ENCODE data around the gene DHPS.
"Not testable (repeated sequence)": the region's sequence is repeated elsewhere in the genome, so short reads cannot be mapped to it uniquely, and the experiment has no call there.

Gene DHPS

DNA sequence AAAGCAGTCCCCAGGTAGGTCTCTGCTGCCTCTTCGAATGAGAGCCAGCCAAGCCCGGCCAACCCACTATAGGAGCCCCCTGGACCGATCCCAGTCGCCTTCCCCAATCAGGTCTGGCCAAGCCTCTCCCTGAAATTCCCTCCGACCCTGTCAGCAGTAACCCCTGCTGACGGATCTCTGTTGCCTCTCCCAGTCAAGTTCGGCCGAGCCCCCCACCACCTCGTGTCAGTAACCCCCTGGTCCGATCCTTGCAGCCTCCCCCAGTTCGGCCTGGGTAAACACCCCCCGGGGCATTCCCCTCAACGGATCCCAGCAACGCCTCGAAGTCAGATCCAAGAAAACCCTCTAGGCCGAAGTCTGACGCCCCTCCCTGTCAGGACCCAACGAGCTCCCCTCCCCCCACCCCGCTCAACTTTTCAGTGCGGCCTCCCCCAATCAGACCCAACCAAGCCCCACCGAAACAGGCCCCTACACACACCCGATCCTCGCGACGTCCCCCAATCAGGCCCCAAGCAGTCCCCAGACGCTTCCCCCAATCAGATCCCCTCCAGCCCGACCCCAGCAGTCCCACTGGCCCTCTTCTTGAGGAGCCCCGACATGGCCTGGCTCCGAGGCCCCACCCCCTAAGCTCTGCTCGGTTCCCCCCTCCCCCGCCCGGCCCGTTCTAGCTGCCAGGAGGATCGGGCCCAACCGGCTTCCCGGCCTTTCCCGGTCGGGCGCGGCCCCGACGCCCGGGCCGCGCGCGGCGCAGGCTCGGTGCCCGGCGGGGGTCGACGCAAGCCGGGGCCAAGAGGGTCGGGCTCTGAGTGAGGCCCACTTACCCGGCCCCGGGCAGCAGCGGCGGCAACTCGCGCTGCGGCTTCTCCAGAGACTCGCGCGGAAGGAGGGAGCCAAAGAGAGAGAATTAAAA, 40.2 kb upstream of the DHPS start:
- peak overlapping the region; percentile 84 for H3K4me3 ChIP-seq (ENCODE audit: low read depth, low read length)
- H3K9ac ChIP-seq (ENCODE audit: low read length): peak overlapping the region; percentile 92
- no peaks in the 10 kb centered on the region for H3K9me3 ChIP-seq (ENCODE audit: control insufficient read depth, insufficient read depth, low read depth, low read length)
- no peaks in the 10 kb centered on the region for H3K27me3 ChIP-seq (ENCODE audit: control insufficient read depth, insufficient read depth, low read length)
- H3K36me3 ChIP-seq (ENCODE audit: control insufficient read depth, insufficient read depth, low read length): peaks cover 22% of the 10 kb centered on the region
- peaks cover 8% of the 10 kb centered on the region; the same call in 1 of the 2 replicates for H3K4me1 ChIP-seq (ENCODE audit: control insufficient read depth, insufficient read depth, low read length)
- peak overlapping the region; percentile 32; the same call in 1 of the 2 replicates for H3K27ac ChIP-seq (ENCODE audit: low read depth, low read length)

DNA sequence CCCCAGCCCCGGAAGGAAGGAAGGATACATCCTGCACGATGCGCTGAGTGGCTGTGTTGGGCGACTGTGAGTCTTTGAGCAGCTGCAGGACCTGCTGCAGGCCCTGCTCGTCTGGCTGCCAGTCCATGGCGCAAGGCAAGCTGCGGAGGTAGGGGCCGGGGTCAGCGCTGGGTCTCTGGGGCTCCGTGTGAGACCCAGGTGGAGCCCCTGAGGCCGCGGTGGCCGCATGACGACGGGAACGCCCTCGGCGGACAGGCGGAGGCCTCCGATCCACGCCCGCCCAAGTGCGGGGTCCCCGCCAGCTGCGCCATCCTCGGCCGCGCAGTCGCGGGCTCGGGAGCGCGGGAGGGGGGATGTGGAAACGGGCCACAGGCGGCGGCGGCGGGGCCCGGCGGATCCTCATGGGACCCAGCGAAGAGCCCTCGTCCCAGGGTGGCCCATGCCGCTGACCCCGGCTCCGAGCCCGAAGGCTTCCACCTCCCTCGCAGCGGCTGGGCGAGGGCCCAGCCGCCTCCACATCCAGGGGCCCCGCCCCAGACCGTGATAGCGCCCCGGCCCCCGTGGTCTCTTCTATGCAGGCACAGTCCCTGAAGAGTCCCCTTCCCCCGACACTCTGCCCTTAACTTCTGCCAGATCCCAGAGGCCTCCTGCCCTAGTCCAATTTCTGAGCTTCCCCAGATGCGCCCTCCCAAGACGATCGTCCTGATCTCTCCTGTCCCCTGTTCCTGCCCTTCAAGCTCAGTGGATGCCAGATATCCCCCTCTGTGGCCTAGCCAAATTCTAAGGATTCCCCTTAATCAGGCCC, 39.4 kb upstream of the DHPS start:
- Histone ChIP-seq H3K9me3 (ENCODE audit: control insufficient read depth, insufficient read depth, low read depth, low read length) (no peaks in the 10 kb centered on the region), H3K4me1 (ENCODE audit: control insufficient read depth, insufficient read depth, low read length) (peaks cover 4% of the 10 kb centered on the region; the same call in 1 of the 2 replicates), H3K4me3 (ENCODE audit: low read depth, low read length) (peak overlapping the region; percentile 84), H3K27ac (ENCODE audit: low read depth, low read length) (peak overlapping the region; percentile 32; the same call in 1 of the 2 replicates), H3K27me3 (ENCODE audit: control insufficient read depth, insufficient read depth, low read length) (no peaks in the 10 kb centered on the region), H3K9ac (ENCODE audit: low read length) (peak overlapping the region; percentile 92), H3K36me3 (ENCODE audit: control insufficient read depth, insufficient read depth, low read length) (peaks cover 30% of the 10 kb centered on the region)

DNA sequence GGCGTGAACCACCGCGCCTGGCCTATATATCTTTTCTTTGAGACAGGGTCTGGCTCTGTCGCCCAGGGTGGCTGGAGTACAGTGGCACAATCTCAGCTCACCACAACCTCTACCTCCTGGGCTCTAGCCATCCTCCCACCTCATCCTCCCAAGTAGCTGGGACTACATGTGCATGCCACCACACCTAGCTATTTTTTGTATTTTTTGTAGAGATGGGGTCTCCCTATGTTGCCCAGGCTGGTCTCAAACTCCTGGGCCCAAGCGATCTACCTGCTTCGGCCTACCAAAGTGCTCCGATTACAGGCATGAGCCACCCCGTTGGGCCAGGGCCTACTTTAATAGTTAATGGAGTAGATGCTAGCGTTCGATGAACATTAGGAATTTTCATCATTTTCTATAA, 38.6 kb upstream of the DHPS start:
- H3K4me1 ChIP-seq (ENCODE audit: control insufficient read depth, insufficient read depth, low read length): peaks cover 4% of the 10 kb centered on the region; the same call in 1 of the 2 replicates
- H3K9ac ChIP-seq (ENCODE audit: low read length): peak overlapping the region; percentile 92
- no peak overlapping the region for H3K27ac ChIP-seq (ENCODE audit: low read depth, low read length)
- peak overlapping the region; percentile 84 for H3K4me3 ChIP-seq (ENCODE audit: low read depth, low read length)
- peaks cover 37% of the 10 kb centered on the region for H3K36me3 ChIP-seq (ENCODE audit: control insufficient read depth, insufficient read depth, low read length)
- no peaks in the 10 kb centered on the region for H3K9me3 ChIP-seq (ENCODE audit: control insufficient read depth, insufficient read depth, low read depth, low read length)
- H3K27me3 ChIP-seq (ENCODE audit: control insufficient read depth, insufficient read depth, low read length): no peaks in the 10 kb centered on the region

DNA sequence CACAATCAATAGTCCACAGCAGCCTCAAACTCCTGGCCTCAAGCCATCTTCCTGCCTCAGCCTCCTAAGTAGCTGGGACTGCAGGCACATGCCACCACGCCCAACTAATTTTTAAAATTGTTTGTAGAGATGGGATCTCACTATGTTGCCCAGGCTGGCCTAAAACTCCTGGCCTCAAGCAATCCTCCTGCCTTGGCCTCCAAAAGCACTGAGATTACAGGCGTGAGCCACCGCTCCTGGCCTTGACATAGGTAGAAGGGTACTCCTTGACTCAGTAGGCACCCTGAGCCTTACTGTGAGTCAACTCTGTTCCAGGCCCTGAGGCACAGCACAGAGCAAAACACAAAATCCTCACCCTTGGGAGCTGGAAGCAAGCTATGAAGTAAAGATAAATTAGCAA, 34.2 kb upstream of the DHPS start:
- no peak overlapping the region for H3K27ac ChIP-seq (ENCODE audit: low read depth, low read length)
- H3K9ac ChIP-seq (ENCODE audit: low read length): no peak overlapping the region
- H3K4me1 ChIP-seq (ENCODE audit: control insufficient read depth, insufficient read depth, low read length): peaks cover 4% of the 10 kb centered on the region; the same call in 1 of the 2 replicates
- no peak overlapping the region for H3K4me3 ChIP-seq (ENCODE audit: low read depth, low read length)
- H3K9me3 ChIP-seq (ENCODE audit: control insufficient read depth, insufficient read depth, low read depth, low read length): no peaks in the 10 kb centered on the region
- H3K36me3 ChIP-seq (ENCODE audit: control insufficient read depth, insufficient read depth, low read length): peaks cover 74% of the 10 kb centered on the region
- H3K27me3 ChIP-seq (ENCODE audit: control insufficient read depth, insufficient read depth, low read length): no peaks in the 10 kb centered on the region

DNA sequence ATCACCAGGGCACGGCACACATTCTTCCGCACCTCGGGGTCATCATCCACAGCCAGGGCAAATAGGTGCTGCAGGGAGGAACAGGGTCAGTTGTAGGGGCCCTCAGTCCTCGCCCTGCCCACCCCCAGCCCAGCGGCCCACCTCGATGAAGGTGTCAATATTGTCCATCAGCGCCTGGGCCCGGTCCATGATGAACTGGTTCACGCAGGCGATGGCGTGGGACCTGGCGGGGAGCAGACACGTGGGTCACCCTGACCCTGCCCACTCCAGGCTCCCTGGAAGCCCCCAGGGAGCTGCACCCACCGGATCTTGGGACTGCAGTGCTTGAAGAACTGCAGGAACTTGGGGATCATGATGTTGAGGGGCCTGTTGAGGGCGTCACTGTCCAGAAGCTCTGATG, 33.4 kb upstream of the DHPS start:
- Histone ChIP-seq H3K27me3 (ENCODE audit: control insufficient read depth, insufficient read depth, low read length) (no peaks in the 10 kb centered on the region), H3K27ac (ENCODE audit: low read depth, low read length) (no peak overlapping the region), H3K9ac (ENCODE audit: low read length) (no peak overlapping the region), H3K36me3 (ENCODE audit: control insufficient read depth, insufficient read depth, low read length) (peaks cover 83% of the 10 kb centered on the region), H3K4me3 (ENCODE audit: low read depth, low read length) (no peak overlapping the region), H3K9me3 (ENCODE audit: control insufficient read depth, insufficient read depth, low read depth, low read length) (no peaks in the 10 kb centered on the region), H3K4me1 (ENCODE audit: control insufficient read depth, insufficient read depth, low read length) (no peaks in the 10 kb centered on the region)

DNA sequence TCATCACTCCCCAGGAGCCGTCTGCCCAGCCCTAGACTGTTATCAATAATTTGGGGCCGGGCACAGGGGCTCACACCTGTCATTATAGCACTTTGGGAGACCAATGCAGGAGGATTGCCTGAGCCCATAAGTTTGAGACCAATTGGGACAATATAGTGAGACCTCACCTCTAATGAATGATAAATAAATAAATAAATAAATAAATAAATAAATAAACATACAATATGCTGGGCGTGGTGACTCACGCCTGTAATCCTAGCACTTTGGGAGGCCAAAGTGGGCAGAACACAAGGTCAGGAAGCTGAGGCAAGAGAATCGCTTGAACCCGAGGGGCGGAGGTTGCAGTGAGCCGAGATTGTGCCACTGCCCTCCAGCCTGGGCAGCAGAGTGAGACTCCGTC, 31.6 kb upstream of the DHPS start:
- H3K9ac ChIP-seq (ENCODE audit: low read length); H3K27ac ChIP-seq (ENCODE audit: low read depth, low read length); H3K4me3 ChIP-seq (ENCODE audit: low read depth, low read length); H3K27me3 ChIP-seq (ENCODE audit: control insufficient read depth, insufficient read depth, low read length); H3K9me3 ChIP-seq (ENCODE audit: control insufficient read depth, insufficient read depth, low read depth, low read length); H3K4me1 ChIP-seq (ENCODE audit: control insufficient read depth, insufficient read depth, low read length): not testable (repeated sequence)
- H3K36me3 ChIP-seq (ENCODE audit: control insufficient read depth, insufficient read depth, low read length): peaks cover 87% of the 10 kb centered on the region

DNA sequence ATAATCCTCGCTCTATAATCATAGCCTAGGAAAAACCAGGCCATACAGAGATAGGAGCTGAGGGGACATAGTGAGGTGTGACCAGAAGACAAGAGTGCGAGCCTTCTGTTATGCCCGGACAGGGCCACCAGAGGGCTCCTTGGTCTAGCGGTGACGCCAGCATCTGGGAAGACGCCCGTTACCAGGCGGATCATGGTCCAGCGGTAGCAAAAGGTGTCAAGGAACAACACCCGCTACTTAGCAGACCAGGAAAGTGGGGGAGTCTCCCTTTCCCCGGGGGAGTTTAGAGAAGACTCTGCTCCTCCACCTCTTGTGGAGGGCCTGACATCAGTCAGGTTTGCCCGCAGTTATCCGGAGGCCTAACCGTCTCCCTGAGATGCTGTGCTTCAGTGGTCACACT, 30.4 kb upstream of the DHPS start:
- not testable (repeated sequence) for H3K4me3 ChIP-seq (ENCODE audit: low read depth, low read length); H3K9me3 ChIP-seq (ENCODE audit: control insufficient read depth, insufficient read depth, low read depth, low read length); H3K4me1 ChIP-seq (ENCODE audit: control insufficient read depth, insufficient read depth, low read length); H3K27me3 ChIP-seq (ENCODE audit: control insufficient read depth, insufficient read depth, low read length); H3K9ac ChIP-seq (ENCODE audit: low read length); H3K27ac ChIP-seq (ENCODE audit: low read depth, low read length)
- H3K36me3 ChIP-seq (ENCODE audit: control insufficient read depth, insufficient read depth, low read length): peaks cover 87% of the 10 kb centered on the region

DNA sequence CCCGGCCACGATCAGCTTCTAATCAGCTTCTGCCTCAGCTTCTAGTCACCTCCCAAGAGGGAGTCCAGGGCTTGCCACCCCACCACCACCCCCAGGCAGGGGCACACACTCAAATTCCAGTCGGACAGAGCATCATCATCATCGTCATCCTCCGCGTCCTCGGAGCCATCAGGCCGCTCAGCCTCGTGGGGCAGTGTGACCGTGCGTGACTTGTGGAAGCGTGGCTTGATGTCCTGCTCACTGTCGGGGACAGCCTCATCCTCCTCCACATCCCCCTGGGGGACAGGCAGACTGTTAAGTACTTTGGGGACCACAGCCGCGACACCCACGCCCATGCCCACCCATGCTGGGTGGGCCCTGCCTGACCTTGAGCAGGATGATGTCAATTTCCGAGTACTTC, 29.5 kb upstream of the DHPS start:
- Histone ChIP-seq H3K9me3 (ENCODE audit: control insufficient read depth, insufficient read depth, low read depth, low read length) (no peaks in the 10 kb centered on the region), H3K4me1 (ENCODE audit: control insufficient read depth, insufficient read depth, low read length) (no peaks in the 10 kb centered on the region), H3K4me3 (ENCODE audit: low read depth, low read length) (no peak overlapping the region), H3K9ac (ENCODE audit: low read length) (no peak overlapping the region), H3K27ac (ENCODE audit: low read depth, low read length) (no peak overlapping the region), H3K36me3 (ENCODE audit: control insufficient read depth, insufficient read depth, low read length) (peaks cover 88% of the 10 kb centered on the region), H3K27me3 (ENCODE audit: control insufficient read depth, insufficient read depth, low read length) (no peaks in the 10 kb centered on the region)

DNA sequence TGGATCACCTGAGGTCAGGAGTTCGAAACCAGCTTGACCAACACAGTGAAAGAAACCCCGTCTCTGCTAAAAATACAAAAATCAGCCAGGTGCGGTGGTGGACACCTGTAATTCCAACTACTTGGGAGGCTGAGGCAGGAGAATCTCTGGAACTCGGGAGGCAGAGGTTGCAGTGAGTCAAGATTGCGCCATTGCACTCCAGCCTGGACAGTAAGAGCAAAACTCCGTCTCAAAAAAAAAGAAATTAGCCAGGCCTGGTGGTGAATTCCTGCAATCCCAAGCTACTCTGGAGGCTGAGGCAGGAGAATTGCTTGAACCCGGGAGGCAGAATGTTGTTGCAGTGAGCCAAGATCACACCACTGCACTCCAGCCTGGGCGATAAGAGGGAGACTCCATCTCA, 27.0 kb upstream of the DHPS start:
- peaks cover 89% of the 10 kb centered on the region for H3K36me3 ChIP-seq (ENCODE audit: control insufficient read depth, insufficient read depth, low read length)
- no peak overlapping the region for H3K4me3 ChIP-seq (ENCODE audit: low read depth, low read length)
- 0 out of 2 replicates have a peak, but pooled peaks cover under 1% of the 10 kb centered on the region for H3K4me1 ChIP-seq (ENCODE audit: control insufficient read depth, insufficient read depth, low read length)
- H3K9ac ChIP-seq (ENCODE audit: low read length): no peak overlapping the region
- H3K9me3 ChIP-seq (ENCODE audit: control insufficient read depth, insufficient read depth, low read depth, low read length): no peaks in the 10 kb centered on the region
- H3K27me3 ChIP-seq (ENCODE audit: control insufficient read depth, insufficient read depth, low read length): no peaks in the 10 kb centered on the region
- H3K27ac ChIP-seq (ENCODE audit: low read depth, low read length): no peak overlapping the region

DNA sequence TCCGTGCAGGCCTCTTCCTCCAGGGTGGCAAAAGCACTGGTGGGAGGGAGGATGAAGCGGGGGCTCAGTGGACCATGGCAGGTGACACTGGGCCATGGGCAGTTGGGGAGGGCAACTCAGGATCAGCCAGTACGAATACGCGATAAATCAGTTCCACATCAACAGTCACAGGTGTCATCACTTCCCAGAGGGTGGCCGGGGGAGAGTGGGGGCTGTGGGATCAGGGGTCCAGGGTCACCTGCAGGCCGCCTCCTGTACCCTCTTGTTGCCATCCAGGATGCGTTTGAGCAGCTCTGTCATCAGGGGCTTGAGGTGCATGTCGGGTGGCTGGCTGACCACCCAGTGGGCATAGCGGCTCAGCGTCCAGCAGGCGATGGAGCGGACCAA, 24.6 kb upstream of the DHPS start:
- H3K4me3 ChIP-seq (ENCODE audit: low read depth, low read length): no peak overlapping the region
- no peak overlapping the region for H3K9ac ChIP-seq (ENCODE audit: low read length)
- H3K36me3 ChIP-seq (ENCODE audit: control insufficient read depth, insufficient read depth, low read length): peaks cover 91% of the 10 kb centered on the region

More for the DNA sequence above, 24.6 kb upstream of the DHPS start:
- H3K9me3 ChIP-seq (ENCODE audit: control insufficient read depth, insufficient read depth, low read depth, low read length): no peaks in the 10 kb centered on the region
- no peak overlapping the region for H3K27ac ChIP-seq (ENCODE audit: low read depth, low read length)
- H3K27me3 ChIP-seq (ENCODE audit: control insufficient read depth, insufficient read depth, low read length): no peaks in the 10 kb centered on the region
- H3K4me1 ChIP-seq (ENCODE audit: control insufficient read depth, insufficient read depth, low read length): 0 out of 2 replicates have a peak, but pooled peaks cover 5% of the 10 kb centered on the region

Measured in HUES6 (cell line).